C4-2B (cell line): ENCODE results near the gene TUBB1.

Experiments used
- H3K27ac ChIP-seq: fragments of 450-650 bp; 2 replicates; pipeline ENCODE4 v1.5.1; 2017
- ZFX ChIP-seq: fragments of 450-650 bp; IDR thresholded peaks from 2 replicates; pipeline ENCODE4 v1.6.1; 2017
- TF ChIP-seq, protein P1 (sequence below): fragments of 450-650 bp; conservative IDR thresholded peaks from 2 replicates; pipeline ENCODE4 v1.5.1; 2017; ENCODE audit warnings: mild to moderate bottlenecking

TUBB1 gene

GRCh38 chr20:58986286-58986967 lies 32.8 kb upstream of the TUBB1 start:
- TF ChIP-seq, protein P1, sequence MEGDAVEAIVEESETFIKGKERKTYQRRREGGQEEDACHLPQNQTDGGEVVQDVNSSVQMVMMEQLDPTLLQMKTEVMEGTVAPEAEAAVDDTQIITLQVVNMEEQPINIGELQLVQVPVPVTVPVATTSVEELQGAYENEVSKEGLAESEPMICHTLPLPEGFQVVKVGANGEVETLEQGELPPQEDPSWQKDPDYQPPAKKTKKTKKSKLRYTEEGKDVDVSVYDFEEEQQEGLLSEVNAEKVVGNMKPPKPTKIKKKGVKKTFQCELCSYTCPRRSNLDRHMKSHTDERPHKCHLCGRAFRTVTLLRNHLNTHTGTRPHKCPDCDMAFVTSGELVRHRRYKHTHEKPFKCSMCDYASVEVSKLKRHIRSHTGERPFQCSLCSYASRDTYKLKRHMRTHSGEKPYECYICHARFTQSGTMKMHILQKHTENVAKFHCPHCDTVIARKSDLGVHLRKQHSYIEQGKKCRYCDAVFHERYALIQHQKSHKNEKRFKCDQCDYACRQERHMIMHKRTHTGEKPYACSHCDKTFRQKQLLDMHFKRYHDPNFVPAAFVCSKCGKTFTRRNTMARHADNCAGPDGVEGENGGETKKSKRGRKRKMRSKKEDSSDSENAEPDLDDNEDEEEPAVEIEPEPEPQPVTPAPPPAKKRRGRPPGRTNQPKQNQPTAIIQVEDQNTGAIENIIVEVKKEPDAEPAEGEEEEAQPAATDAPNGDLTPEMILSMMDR = no peak
- TF ChIP-seq ZFX = no peak
- H3K27ac ChIP-seq = no peak overlapping the region

- no peak for TF ChIP-seq ZFX
- no peak overlapping the region for H3K27ac ChIP-seq
Measured at GRCh38 chr20:58986968-58987517, 32.2 kb upstream of the TUBB1 start.

GRCh38 chr20:58987790-58988564 lies 31.3 kb upstream of the TUBB1 start:
- no peak overlapping the region for H3K27ac ChIP-seq
- TF ChIP-seq, protein P1 = no peak
- TF ChIP-seq ZFX = no peak

DNA sequence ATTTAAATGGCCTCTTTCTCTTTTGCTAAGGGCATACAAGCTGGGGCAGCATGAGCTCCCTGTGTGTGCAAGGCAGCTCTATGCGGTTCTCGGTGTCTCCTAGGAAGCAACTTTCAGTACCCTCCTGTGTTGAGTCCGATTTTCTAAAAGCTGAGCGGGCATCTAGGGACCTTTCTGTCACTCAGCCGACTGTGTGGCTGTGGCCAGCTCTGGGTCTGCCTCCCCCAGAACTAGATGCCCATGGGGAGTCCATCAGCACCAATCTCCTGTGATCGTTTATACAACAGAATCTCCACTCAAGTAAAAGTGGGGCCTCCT lies 30.7 kb upstream of the TUBB1 start:
- H3K27ac ChIP-seq = no peak overlapping the region
- TF ChIP-seq ZFX = no peak
- TF ChIP-seq, protein P1 = no peak

- TF ChIP-seq, protein P1 = no peak
- TF ChIP-seq ZFX = no peak
- no peak overlapping the region for H3K27ac ChIP-seq
Measured at GRCh38 chr20:58989196-58989595, 30.0 kb upstream of the TUBB1 start.

DNA sequence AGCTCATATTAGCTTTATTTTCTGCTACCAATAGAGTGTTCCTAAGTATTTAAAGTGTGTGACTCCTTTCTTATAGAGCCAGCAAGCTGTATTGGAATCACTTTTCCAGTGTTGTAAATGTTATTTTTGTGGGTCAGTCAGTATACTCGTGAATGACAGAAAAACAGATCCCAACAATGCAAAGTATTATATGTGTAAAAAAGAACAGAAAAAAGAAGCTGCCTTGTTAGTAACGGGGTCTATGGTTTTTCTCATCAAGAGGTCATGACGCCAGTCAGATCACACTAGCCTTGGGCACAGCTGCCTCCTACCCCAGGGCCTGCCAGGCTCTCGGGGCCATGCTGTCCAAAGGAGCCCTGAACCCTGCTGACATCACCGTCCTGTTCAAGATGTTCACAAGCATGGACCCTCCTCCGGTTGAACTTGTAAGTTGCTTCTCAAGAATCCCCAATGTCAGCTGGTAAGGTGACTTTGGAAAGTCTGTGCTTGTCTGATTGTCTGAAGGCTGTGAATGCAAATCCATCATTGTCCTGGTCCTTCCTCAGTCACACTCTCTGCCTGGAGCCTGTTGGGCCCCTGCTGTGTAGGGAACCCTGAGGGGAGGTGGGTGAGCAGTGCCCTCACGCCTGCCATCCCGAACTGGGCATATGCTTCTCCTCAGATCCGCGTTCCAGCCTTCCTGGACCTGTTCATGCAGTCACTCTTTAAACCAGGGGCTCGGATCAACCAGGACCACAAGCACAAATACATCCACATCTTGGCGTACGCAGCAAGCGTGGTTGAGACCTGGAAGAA lies 28.4 kb upstream of the TUBB1 start:
- TF ChIP-seq ZFX = no peak
- TF ChIP-seq, protein P1 = no peak
- no peak overlapping the region for H3K27ac ChIP-seq

DNA sequence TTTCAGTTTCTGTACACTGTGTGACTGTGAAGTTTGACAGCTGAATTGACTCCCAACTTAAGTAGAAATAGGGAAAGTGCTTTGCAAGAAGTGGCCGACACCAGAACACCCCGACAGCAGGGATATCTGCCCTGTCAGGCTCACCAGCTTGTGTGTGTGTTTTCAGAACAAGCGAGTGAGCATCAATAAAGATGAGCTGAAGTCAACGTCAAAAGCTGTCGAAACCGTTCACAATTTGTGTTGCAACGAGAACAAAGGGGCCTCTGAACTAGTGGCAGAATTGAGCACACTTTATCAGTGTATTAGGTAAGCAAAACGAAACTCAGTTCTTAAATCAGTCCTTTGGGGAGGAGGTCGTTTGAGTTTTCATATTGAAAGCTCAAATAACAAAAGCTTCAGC lies 27.5 kb upstream of the TUBB1 start:
- H3K27ac ChIP-seq = no peak overlapping the region
- TF ChIP-seq, protein P1 = no peak
- no peak for TF ChIP-seq ZFX
